Breast epithelium (tissue), 3 donors: ENCODE data around the gene CNNM2.

ENCODE experiments used
- CTCF ChIP-seq, 3 donors: fragments of 450-650 bp; IDR thresholded peaks; one replicate each; pipeline ENCODE4 v1.5.1; 2016 to 2017; ENCODE audit warnings: antibody characterized with exemption in 3 of 3, mild to moderate bottlenecking in 3 of 3, moderate library complexity in 3 of 3
- POLR2A ChIP-seq: fragments of 450-650 bp; IDR thresholded peaks from one replicate; pipeline ENCODE4 v1.6.1; 2016; ENCODE audit warnings: antibody characterized with exemption, mild to moderate bottlenecking, moderate library complexity

- TF ChIP-seq CTCF (IDR thresholded peaks at IDR 0.05): no peak
- no peak for TF ChIP-seq POLR2A
Measured at GRCh38 chr10:102960157-102960556, 42.1 kb downstream of the CNNM2 start.
